Keratinocyte (primary cell): Measurements from ENCODE around the gene MTUS2.

Experiments used
- CTCF ChIP-seq, 3 experiments: IDR thresholded peaks in 1 of 3; conservative IDR thresholded peaks in 1 of 3; optimal IDR thresholded peaks in 1 of 3; 2 replicates in 2 of 3; 3 replicates in 1 of 3; pipeline versions ENCODE3 to v1.5.1; 2011; ENCODE audit warnings: low read length in 3 of 3, mild to moderate bottlenecking in 3 of 3, moderate library complexity in 2 of 3, control low read depth in 1 of 3, inconsistent platforms in 1 of 3; ENCODE audit not compliant: insufficient read depth in 2 of 3; ENCODE audit errors: extremely low read depth in 1 of 3
- EZH2 ChIP-seq: IDR thresholded peaks from one replicate; pipeline ENCODE4 v1.6.1; 2012; ENCODE audit warnings: inconsistent platforms, mild to moderate bottlenecking, low read length, moderate library complexity

GRCh38 chr13:29222458-29222857, 402.3 kb downstream of the MTUS2 start:
- TF ChIP-seq EZH2 (no peak), CTCF (optimal IDR thresholded peaks at IDR 0.05 in 1 of 3, IDR thresholded peaks at IDR 0.05 in 1 of 3, conservative IDR thresholded peaks at IDR 0.05 in 1 of 3; ENCODE audit: extremely low read depth in 1 of 3, insufficient read depth in 2 of 3, low read length in 3 of 3) (no peak)
